GM12864 (cell line): ENCODE data around the gene ARID5B.
A peak's percentile ranks its signal among the peaks of the same experiment; 100 is the strongest.
"Not testable (repeated sequence)": the region's sequence is repeated elsewhere in the genome, so short reads cannot be mapped to it uniquely, and the experiment has no call there.

Experiments used
- DNase-seq: peaks from one replicate; pipeline ENCODE4 v3.0.0-alpha.2; 2011; ENCODE audit warnings: low read depth
- H3K4me3 ChIP-seq: 2 replicates; pipeline ENCODE4 v1.5.1; 2011; ENCODE audit warnings: mild to moderate bottlenecking, low read depth, low read length, control low read depth
- CTCF ChIP-seq: IDR thresholded peaks from 2 replicates; pipeline ENCODE4 v1.5.1; 2011; ENCODE audit warnings: low read depth, mild to moderate bottlenecking, moderate library complexity, low read length, control low read depth, inconsistent platforms; ENCODE audit errors: missing control alignments

ARID5B gene

GRCh38 chr10:61860964-61861758 lies 40.3 kb upstream of the ARID5B start:
- no peak for TF ChIP-seq CTCF
- DNase-seq, result no peak
- H3K4me3 ChIP-seq, result no peak overlapping the region

DNA sequence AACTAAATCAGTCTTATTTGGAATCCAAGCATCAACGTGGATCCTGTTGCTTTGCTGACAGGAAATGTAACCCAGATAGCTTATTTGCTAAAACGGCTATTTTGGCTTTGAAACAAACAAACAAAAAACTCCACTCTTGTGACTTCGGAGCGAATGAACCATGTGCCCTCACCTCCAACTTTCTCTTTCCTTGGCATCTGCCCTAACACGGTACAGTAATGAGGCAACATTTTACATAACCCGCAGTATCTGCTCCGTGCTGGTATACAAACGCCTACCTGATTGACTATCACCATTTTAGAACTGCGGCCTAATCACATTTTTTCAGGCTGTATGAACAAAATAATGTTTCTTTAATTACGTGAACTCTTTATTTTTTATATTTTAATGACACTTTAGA lies 37.5 kb upstream of the ARID5B start:
- no peak for TF ChIP-seq CTCF
- DNase-seq, result no peak
- H3K4me3 ChIP-seq, result no peak overlapping the region

DNA sequence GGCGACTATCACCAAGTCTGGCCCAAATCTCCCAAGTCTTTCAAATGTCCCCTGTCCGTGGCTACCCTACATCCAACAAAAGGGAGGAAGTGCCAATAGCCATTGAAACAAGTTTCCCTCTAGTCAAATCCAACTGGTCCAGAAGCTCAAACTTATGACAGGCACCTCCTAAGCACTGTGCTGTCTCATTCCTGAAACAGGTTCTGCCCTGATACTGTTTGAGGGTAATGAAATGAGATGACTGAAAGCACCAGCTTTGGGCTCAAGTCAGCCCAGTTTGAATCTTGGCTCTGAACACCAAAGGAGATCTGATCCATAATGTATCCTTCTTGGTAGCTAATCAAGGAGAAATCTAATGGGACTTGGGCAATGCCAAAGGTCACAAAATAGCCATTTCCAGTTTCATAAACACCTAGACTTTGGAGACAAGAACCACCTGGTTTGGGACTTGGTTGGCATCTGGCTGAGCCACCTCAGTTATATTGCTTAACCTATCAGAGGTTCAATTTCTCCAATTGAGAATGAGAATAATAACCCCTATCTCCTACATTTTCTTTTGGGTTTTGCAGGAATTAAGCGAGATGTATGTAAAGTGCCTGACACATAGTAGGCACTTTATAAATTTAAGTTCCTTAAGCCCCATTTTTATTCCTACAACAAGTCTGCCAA lies 34.7 kb upstream of the ARID5B start:
- no peak for TF ChIP-seq CTCF
- H3K4me3 ChIP-seq, result no peak overlapping the region; the same call in 1 of the 2 replicates
- DNase-seq, result no peak

DNA sequence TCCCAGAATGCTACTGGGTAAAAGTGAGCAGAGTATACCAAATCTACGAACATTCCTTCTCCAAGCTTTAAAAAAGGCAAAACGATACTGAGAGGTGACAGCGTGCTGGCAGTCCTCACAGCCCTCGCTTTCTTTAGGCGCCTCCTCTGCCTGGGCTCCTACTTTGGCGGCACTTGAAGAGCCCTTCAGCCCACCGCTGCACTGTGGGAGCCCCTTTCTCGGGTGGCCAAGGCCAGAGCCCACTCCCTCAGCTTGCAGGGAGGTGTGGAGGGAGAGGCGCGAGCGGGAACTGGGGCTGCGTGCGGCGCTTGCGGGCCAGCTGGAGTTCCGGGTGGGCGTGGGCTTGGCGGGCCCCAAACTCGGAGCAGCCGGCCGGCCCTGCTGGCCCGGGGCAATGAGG lies 34.1 kb upstream of the ARID5B start:
- not testable (repeated sequence) for DNase-seq
- H3K4me3 ChIP-seq, result peak overlapping the region; percentile 30

GRCh38 chr10:61867817-61868216 lies 33.7 kb upstream of the ARID5B start:
- peak; percentile 26 for DNase-seq
- not testable (repeated sequence) for H3K4me3 ChIP-seq
- peak; percentile 22 for TF ChIP-seq CTCF

GRCh38 chr10:61869041-61869675 lies 32.3 kb upstream of the ARID5B start:
- H3K4me3 ChIP-seq, result no peak overlapping the region
- DNase-seq, result no peak
- no peak for TF ChIP-seq CTCF

GRCh38 chr10:61869774-61870525 lies 31.5 kb upstream of the ARID5B start:
- TF ChIP-seq CTCF, result no peak
- DNase-seq, result no peak
- no peak overlapping the region for H3K4me3 ChIP-seq
